Dermis blood vessel endothelial cell (primary cell): ENCODE data around the gene ELOVL7. TPM values are rescaled to one million over a fixed set of nuclear protein-coding genes. Genes with fewer than 3 reads are reported as not detected.
A peak's percentile ranks its signal among the peaks of the same experiment; 100 is the strongest.
"Not testable (repeated sequence)": the region's sequence is repeated elsewhere in the genome, so short reads cannot be mapped to it uniquely, and the experiment has no call there.

ENCODE experiments used
- DNase-seq: peaks from one replicate; pipeline ENCODE4 v3.0.0; 2010
- total RNA-seq: library from RNA; depleted of rRNA; stranded (reverse); fragments of >200 nt; gene quantifications from 2 replicates; pipeline ENCODE4 v1.2.3, GENCODE V29; 2014

ELOVL7 gene
- total RNA-seq = 0.09 and 2.2 TPM in 2 replicates

DNA sequence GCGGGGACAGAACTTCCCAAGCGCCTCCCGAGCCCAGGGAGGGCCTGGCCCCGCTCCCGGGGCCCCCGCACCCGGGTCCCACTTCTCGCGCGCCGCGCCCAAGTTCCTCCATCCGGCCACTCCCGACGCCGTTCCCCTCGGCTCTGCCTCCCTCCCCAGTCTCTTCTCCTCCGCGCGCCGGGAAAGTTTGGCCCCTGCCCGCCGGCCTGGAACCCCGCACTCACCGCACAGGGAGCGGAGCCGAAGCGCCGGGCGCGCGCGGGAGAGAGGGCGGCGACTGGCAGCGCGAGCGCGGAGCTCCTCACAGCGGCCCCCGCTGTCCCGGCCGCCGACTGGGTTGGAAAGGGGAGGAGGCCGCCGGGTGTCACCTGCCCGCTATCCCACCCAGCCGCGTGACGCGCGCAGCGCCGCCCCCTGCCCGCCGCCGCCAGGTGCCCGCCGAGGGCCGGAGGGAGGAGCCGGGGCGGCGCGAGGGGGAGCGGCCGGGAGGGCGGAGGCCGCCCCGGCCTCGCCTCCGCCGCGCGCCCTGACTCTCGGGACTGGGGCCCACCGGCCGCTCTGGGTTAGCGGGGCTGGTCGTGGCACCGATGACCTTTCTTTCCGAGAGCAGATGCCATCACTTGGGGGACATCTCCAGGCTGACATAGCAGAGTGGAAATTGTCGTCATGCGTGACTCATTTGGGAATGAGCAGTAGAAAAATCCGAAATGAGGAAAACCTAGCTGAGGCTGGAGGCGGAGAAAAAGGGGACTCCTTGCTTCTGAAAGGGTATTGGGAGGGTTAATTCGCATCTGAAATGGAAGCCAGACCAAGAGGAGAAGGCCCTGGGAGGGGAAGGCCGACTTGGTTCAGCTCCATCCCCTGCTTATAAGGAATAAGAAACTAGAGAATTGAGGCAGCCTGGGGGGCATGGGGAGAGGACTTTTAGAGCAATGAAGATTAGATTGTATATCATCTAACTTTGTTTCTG, at the start of gene ELOVL7:
ELOVL7 (minus strand) TSS at position 334 of the 970 bp plus-strand sequence. CDS start 56,872 bp downstream, outside the sequence.
- DNase-seq = peak; percentile 59

DNA sequence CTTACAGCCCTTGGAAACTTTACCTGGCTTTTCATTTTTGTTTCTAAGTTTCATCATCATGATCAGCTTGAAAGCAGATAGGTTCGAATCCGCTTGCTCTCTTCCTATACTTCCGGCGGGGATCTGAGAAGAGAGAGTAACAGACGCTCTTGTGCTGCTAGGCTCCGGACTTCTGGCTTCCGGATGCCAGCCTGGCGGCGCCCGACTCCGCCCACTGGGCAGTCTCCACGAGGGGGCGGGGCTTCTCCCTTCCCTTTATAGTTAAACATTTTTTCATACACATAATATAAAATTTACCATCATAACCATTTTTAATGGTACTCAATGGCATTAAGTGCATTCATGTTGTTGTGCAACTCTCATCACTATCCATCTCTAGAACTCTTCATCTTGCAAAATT, 49.5 kb upstream of the ELOVL7 start:
- no peak for DNase-seq

DNA sequence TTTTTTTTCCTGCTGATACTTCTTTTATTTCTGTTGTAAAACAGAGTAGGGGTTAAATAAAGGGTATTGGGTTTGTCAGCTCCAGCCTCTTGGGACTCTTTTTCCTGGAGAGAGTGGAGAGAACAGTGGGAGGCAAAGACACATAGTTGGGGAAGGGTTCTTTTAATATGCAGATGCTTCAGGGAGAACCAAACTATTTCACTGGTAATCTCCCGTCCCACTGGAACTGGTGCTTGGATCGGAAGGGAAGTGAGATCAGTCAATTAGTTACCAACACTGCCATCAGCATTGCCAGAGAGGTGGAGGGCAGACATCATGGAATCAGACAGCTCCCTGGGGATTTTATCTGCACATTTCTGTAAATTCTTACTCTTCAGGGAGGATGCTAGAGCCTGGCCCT, 47.6 kb upstream of the ELOVL7 start:
- no peak for DNase-seq

DNA sequence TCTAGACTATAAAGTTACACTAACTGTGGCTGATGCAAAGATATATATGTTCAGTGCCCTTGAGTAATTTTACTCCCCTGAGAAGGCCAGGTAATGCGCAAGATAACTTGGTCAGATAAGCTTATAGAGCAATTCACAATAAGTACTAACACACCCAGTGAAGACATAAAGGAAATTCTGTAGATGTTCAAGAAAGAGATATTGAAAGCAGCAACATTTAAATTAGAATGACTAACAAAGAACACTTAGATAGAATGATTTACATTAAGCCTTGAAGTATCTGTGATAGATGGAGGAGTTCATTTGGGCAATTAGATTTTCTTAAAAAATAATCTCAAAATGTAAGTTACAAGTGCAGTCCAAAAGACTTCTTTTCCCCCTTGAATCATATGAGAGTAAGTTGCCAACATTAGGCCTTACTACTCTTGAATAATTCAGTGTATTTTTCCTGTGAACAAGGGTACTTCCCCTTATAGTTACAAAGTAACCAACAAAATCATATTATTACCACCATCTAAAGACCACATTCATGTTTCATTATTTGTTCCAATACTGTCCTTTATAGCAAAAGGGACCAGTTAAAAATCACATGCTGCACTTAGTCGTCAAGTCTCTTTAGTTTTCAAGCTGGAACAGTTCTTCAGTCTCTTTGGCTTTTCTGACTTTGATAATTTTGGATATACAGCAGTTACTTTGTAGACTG, 44.4 kb upstream of the ELOVL7 start:
- no peak for DNase-seq

DNA sequence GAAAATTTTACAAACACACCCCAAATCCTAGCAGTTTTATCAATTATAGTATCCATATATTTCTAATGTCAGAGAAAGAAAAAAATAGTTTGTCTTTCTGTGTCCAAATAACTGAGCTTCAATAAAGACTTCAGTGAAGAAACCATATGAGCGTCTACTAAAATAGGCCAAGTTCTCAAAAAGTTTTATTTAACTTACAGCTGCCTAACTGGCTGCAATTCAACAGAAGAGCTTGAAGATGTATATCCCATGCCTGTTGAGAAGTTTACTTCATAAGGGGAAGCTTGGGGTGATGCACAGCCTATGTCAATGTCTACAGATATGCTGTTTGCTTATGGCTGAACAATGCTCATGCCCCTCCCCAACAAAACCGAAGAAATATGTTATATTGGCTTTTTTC, 43.7 kb upstream of the ELOVL7 start:
- no peak for DNase-seq

DNA sequence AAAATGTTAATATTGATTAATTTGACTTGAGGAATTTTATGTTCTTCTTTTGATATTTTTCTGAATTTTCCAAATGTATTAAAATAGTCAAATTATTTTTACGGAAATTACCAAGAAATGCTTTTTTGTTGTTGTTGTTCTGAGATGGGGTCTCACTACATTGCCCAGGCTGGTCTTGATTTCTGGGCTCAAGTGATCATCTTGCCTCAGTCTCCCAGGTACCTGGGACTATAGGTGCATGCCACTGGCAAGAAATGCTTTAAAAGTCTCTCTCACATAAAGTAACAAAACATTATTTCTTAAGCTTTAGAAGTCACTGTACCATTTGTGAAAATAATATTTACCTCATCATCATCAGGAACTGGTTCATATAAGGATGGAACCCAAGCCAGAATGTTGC, 43.0 kb upstream of the ELOVL7 start:
- DNase-seq = no peak

DNA sequence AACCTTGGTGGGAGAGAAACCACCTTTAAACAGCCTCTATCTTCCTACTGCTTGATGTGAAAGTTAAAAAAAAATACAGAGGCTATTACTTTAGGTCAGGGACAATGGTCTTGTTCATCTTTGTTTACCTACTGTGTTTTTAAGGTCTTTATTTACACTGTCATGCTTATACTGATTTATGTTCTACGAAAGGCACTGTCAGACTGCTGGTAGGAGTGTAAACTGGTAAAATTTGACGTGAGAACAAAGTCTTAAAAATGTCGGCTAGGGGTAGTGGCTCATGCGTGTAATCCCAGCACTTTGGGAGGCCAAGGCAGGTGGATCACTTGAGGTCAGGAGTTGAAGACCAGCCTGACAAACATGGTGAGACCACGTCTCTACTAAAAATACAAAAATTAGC, 42.1 kb upstream of the ELOVL7 start:
- no peak for DNase-seq

DNA sequence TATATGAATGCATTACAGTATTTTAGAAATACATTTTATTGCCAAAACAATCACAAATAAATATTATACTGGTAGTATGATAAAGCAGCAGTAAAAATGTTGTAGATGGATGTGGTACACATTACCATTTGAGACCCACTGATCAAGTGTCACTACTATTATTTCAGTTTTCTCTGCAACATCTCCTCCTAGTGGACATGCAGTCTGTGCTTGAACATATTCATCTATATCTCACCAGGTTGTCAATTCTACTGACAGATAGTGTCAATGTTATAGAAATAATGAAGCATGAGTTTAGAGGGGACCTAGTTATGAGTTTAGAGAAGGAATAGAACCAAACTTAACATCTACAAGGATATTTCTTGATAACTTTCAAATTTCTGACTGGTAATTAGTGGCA, 39.2 kb upstream of the ELOVL7 start:
- DNase-seq = peak; percentile 25

DNA sequence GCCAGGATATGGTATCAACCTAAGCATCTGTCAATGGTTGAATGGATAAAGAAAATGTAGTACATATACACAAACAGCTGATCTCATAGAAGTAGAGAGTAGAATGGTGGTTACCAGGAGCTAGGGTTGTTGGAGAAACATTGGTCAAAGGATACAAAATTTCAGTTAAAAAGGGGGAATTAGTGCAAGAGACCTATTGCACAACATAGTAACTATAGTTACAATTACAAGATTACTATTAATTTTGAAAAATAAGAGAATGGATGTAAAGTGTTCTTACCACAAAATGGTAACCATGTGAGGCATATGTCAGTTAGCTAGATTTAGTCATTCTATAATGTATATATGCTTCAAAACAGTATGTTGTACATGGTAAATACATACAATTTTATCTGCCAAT, 28.8 kb upstream of the ELOVL7 start:
- DNase-seq = no peak

DNA sequence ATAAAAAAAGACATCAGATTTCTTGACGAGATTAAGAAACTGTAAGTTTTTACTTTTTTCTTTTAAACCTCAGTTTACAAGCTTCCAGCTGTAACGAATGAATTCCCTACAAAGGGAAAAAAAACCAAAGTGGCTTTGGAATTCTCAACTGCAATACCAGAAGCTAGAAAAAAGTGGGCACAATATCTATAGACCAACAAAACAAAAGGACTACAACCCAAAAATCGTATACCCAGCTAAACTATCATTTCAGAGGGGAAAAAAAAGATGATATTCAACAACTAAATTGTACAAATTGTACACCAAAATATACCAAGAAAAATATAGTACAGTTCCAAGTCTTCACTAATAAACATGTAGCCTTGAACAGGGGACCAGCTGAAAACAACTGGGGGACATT, 26.8 kb upstream of the ELOVL7 start:
- no peak for DNase-seq

DNA sequence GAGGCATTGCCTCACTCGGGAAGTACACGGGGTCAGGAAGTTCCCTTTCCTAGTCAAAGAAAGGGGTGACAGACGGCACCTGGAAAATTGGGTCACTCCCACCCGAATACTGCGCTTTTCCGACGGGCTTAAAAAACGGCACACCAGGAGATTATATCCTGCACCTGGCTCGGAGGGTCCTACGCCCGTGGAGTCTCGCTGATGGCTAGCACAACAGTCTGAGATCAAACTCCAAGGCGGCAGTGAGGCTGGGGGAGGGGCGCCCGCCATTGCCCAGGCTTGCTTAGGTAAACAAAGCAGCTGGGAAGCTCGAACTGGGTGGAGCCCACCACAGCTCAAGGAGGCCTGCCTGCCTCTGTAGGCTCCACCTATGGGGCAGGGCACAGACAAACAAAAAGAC, 16.5 kb upstream of the ELOVL7 start:
- DNase-seq = not testable (repeated sequence)

DNA sequence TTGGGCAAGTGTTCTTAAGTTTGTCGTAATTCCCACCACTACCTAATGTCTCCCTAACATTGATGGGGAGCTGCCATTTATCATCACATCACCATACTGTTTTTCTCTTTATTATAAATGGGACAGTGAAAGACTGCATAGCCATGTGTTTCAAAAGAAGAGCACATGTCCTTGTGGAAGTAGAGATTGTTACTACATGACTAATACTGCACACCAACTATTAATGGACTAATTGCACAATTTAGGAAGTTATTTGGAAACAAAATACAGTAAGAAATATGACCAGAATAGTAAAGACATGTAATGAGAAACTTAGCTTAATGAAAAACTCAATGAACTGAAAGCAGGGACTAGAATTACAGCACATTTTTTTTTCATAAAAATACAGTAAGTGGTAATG, 12.0 kb upstream of the ELOVL7 start:
- DNase-seq = no peak

DNA sequence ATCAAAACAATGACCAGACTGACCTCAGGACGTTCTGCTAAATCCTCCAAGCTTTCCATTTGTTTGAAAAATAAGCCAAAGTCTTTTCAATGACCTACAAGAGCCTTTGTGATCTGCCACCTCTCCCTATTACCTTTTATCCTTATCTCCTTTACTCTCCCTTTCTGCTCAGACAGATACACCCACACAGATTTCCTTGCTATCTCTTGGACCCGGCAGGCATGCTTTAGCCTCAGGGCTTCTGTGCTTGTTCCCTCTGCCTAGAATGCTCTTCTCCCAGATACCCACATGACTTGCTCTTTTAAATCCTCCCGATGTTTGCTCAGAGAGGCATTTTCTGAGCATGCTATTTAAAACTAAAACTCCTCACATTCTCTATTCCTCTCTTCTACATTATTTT, 8.9 kb upstream of the ELOVL7 start:
- DNase-seq = no peak

DNA sequence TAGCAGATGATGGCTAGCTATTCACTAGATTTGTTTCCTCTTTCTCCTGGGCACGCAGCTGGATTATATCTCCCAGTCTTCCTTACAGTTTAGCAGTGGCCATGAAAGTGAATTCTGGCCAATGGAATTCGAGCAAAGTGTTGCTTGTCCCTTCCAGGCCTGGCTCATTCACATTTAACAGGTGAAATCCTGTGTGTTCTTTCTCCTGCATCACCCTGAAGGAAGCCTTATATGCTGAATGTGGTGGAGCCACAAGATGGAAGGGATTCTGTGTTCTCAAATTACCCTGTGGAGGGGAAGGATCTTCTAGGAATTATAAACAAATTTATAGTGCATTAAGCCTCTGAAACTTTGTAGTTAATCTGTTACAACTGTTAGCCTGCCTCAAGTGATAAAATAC, 8.2 kb upstream of the ELOVL7 start:
- DNase-seq = no peak

DNA sequence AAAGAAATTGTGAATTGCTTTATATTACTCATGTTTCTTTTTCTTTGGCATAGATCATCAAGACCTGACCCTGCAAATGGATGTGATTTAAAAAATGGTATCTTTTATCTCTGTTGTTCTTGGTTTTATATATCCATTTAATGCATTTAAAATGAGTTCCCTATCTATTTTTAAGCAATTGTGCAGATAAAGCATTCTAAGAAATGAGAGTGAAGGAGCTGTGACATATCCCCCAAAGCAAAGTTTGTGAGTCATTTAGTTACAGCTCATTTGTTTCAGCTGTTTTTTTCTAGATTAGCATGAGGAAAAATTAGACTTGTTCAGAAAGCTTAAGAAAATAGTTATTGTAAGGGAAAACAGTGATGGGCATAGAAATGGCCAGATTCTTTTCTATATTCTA, 7.6 kb upstream of the ELOVL7 start:
- no peak for DNase-seq

DNA sequence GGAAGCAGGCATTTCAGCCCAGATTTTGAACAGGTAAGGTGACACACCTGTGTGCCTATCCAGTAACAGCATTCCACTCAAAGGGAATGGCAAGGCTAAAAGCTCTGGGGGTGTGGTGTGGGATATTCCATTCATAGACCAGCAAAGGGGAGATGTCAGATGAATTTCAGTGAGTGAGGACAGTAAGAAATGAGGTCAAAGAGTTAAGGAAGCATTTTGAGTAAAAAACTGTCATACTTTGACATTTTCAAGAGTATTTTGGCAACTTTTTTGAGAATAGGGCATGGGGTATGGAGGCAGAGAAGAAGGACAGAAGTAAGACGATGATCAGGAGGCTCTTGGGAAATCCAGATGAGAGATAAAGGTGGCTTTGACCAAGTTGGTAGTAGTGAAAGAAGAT, 2.2 kb upstream of the ELOVL7 start:
- DNase-seq = no peak

DNA sequence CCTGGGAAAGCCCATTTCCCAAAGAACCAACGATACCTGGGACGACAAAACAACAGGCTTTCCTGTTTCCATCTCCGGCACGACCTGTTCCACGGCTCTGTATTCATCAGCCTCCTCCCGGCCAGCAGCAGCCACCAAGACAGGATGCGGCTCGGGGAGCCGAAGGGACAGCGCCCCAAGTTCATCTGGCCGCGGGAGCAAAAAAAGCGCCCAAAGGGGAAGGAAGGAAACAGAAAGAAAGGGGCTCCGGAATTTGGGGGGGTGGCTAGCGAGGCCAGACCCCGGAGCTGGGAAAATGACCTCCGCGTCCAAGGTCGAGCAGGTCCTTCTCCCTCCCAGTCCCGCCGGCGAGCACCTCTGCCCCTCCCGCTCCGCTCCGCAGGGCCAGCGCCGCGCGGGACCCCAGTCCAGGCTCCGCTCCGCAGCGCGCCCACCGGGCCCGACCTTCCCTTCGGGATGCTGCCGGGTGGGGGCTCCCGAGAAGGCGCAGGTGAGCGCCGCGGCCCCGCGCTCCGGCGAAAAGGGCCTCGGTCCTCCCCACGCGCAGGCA, 608 bp downstream of the ELOVL7 start:
- DNase-seq = peak; percentile 13

DNA sequence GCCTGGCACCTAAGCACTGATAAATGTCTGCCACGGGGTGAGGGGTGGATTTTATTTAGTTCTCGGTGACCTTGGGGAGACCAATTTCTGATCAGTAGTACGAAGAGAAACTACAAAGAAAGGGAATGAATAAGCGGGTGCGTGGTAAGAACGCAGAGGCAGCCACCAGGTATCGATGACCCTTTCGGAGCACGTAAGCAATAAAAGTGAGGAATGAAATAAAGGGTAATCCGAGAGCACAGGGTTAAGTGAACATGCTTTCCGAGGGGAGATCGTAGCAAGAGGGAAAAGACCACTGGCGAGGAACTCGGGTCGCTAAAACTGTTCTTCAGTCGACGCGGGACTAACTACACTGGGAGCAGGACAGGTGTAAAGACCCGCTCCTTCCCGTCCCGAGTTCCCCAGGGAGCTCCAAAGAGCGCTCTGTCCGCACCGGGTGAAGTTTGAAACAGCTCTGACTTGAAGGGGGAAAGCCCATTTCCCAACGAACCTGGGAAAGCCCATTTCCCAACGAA, 1.1 kb downstream of the ELOVL7 start:
- DNase-seq = no peak

DNA sequence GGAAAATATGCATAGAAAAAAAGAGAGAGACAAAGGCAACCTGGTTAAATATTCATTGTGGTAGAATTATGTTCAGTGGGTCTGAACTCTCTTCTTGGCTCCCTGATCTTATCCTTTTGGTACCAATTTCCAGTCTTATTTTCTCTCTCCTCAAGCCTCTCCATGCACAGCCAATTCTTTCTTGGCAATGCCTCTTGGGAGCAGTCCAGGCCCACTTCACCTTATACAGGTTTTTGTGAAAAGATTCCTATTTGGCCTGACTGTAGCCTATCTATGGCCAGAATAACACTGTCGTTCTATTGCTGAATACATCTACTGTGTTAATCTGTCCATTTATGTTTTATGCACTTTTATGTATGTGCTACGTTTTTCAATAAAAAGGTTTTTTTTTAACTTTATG, 2.7 kb downstream of the ELOVL7 start:
- DNase-seq = no peak

DNA sequence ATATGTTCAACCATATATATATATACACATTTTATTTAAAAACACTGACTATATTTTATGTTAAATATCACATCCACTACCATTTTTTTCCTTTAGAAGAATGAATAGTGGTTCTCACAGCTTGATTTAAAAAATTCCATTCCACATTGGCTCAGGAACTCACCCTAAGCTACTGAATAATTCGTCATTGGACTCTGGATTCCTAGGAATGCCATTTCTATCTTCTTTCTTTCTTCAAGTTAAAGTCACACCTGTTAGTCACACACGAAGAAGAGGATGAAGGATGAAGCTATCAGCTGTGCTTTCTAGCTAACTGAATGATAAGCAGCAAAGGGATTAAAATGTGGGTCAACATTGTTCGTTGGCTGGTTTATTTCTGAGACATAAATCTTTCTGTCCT, 7.9 kb downstream of the ELOVL7 start:
- no peak for DNase-seq

DNA sequence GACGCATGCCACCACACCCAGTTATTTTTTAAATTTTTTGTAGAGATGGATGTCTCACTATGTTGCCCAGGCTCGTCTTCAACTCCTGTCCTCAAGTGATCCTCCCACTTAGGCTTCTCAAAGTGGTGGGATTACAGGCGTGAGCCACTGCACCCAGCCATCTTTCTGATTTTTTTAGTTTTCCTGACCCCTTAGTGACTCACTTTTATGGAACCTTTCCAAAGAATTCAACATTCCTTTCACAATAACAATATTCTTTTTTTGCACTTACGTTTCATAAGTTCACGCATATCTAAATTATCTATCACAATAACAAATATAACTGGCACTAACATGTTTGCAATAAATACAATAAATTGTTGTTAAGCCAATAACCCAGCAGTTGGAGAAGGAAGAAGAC, 8.5 kb downstream of the ELOVL7 start:
- DNase-seq = peak; percentile 16

DNA sequence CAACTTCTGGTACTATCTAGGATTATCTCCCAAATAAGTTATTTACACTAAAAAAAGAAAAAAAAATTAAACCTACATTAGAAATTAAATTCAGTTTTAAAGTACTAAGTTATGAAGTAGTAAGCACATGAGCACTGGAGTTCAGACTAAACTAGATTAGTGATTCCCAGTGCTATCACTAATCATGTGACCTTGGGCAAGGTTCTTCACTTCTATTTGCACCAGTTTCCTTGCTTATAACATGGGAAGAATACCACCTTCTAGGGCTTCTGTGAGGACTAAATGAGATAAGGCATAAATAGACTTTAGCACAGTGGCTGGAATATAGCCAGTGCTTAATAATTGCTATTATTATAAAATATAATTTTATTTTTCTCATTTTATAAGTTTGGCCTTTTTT, 10.5 kb downstream of the ELOVL7 start:
- DNase-seq = no peak

DNA sequence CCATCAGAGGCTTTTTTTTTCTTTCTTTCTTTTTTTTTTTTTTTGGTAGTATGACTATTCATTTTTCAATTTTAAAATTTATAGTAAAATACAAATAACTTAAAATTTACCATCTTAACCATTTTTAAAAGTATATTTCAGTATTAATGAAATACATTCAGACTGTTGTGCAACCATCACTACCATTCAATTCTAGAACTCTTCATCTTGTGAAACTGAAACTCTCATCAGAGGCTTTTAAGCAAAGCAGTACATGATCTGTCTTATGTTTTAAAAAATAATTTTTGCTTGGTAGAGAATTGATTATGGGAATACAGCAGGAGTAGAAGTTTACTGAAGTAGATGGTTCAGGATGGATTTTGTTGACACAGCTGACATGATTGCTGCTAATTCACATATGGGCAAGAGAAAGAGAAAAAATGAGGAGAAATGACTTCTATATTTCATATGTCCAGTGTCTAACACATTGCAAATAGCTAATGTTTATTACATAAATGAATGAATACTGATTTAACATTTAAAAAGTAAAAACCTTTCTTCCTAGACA, 13.4 kb downstream of the ELOVL7 start:
- DNase-seq = no peak
